Putamen (tissue), 1 donor: ENCODE results near the gene PRKAR1B.
A peak's percentile ranks its signal among the peaks of the same experiment; 100 is the strongest.

Source experiments
- DNase-seq: peaks from one replicate; pipeline ENCODE4 v3.0.0-alpha.2; 2016; ENCODE audit warnings: low spot score

PRKAR1B gene

DNA sequence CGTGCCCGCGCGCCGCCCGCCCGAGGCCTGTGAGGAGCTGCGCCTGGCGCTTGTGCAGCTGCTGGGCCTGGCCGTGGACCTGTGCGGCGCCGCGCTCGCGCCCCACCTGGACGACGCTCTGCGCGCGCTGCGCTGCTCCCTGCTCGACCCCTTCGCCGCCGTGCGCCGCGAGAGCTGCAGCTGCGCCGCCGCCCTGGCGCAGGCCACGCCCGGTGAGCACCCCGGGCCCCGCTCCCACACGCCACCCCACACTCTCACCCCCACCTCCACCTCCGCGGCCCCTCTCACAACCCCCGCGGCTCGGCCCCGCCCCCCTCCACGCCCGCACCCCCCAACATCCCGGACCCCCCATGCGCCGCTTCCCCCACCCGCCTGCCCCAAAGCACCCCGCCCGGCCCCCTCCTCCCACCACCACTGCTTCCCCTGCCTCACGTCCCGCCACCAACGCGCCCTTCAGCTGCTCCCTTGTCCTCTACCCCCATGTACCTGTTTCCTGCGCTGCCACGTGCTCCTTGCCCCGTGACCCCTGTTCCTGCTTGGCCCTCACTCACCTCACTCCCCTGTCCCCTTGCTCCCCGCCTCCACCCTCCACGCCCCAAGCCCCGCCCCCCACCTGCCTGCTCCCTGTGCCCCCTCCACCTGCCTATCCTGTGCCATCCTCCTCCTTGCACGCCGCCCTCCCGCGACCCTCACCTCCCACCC is at the start of gene PRKAR1B:
Gene PRKAR1B (minus strand): TSS at position 178 of the 702 bp plus-strand sequence. CDS start 15,776 bp downstream, outside the sequence.
- peak; percentile 27 for DNase-seq

DNA sequence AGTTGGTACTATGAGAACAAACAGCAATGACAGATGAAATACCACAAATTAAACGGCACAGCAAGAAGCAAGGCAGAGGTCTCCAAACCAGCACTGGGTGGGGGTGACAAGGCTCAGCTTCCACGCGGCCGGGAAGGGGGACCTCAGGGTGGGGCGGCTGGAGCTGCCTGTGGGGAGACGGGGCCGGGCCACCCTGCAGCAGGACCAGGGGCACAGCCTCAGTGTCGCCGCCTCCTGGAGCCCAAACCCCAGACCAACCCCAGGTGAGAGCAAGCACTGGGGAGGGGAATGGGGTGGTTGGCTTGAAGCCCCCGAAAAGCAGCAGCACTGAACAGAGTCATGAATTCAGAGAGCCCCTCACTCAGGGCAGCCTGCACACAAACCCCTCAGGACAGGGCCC is 49.3 kb upstream of the PRKAR1B start:
- no peak for DNase-seq

DNA sequence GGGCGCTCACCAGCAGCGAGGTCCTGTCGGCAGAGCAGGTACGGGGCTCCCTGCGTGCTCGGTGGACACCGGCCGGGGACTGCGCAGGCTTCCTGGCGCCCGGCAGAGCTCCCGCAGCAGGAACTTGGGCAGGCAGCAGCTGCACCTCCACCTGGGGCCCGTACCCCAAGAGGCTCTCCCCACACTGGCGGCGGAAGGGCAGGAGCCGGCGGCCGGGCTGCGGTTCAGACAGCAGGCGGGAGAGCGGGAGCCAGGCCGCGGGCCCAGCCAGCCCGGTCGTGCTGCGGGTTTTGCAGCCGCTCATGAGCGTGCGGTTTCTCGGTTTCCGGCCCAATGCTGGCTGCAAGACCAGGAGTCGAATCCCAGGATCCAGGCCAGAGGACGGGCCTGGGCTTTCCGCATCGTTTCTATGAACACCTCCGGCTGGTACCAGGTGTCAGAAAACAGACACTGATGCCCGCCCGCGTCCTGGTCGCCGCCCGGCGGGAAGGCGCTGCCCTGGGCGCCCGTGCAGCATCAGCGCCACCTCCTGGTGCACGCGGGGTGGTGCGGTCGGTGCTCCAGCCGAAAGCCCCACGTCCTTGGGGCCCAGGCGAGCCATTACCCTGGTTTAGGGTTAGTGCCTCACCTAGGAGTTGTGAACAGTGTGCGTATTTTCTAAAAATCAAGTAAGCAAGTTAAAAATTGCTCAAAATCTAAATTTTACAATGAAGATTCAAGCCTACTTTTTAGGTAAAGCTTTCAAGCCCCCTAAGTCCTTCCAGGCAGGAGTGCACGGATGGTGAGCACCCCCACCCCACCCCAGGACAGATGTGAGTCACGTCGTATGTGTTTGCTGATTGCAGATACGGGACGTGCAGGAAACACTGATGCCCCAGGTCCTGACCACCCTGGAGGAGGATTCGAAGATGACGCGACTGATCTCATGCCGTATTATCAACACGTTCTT is 47.4 kb upstream of the PRKAR1B start:
- DNase-seq, result no peak

DNA sequence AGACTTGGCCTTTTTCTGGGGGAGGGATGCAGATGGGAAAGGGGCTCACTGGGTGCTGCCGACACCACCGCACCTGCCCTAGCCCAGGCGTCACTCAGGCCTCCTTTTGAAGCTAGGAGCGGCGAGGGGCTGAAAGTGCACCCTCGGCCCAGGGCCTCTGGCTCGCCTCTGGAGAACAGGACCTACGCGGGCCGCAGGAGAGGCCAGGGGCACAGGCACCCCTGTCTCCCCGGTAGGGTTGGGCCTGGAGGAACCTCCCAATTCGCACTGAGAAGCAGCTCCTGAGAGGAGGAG is 46.5 kb upstream of the PRKAR1B start:
- DNase-seq, result no peak

DNA sequence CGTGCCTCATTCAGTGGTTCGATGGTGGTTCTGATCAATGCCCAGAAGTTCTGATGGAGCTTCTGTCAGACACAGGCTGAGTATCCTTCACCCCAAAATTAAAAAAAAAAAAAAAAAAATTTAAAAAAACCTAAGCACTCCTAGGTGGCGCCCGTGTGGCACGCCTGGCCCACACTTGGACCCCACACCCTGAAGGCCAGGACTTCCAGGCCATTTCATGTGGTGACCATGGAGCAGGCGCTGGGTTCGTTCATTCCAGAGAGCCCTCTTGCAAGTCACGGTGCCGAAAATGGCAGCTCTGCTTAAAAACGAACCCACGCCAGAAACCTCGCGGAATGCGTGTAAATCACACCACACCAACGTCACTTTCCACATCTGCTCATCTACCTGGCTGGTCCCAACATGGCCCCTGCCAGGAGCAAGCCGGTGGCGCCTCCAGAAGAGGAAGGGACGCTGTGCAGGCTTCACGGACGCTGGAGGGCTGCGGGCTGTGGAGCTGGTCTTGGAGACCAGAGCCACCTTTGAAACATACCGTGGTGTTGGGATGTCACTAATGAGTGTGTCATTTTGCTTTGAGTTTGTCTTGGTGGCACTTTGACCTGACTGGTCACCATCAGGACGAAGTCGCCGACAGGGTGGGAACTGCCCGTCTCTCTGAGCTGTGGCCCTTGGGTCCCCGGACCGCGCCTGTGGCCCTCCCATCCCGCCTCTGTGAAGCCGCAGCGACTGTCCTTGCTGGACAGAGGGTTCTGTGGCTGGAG is 46.0 kb upstream of the PRKAR1B start:
- DNase-seq, result no peak

DNA sequence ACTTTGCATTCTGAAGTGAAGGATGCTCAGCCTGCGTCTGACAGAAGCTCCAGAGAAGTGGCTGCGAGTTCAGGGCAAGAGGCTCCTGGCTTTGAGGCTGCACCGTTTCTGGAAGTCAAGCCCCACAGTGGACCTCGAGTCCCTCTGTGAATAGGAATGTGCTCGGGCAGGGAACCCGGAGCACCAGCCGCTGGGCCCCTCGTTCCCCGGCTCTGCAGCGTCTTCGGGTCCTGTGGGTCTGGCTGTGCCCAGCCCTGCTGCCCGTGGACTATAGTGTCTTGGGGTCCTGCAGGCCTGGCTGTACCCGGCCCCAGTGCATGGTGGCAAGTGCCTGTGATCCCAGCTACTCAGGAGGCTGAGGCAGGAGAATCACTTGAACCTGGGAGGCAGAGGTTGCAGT is 45.3 kb upstream of the PRKAR1B start:
- DNase-seq, result no peak

DNA sequence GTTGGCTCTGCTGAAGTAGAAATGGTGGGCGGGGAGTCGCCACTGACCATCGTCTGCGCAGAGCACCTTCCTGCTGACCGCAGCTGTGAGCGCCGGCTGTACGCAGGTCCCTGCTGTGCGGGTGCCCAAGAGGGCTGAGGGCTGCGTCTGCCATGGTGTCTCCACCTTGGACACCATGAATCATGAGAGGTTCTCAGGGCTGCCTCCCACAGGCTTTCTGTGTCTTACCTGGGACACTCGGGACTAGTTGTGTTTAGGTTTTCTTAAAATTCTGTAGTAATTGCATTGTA is 44.9 kb upstream of the PRKAR1B start:
- DNase-seq, result no peak

DNA sequence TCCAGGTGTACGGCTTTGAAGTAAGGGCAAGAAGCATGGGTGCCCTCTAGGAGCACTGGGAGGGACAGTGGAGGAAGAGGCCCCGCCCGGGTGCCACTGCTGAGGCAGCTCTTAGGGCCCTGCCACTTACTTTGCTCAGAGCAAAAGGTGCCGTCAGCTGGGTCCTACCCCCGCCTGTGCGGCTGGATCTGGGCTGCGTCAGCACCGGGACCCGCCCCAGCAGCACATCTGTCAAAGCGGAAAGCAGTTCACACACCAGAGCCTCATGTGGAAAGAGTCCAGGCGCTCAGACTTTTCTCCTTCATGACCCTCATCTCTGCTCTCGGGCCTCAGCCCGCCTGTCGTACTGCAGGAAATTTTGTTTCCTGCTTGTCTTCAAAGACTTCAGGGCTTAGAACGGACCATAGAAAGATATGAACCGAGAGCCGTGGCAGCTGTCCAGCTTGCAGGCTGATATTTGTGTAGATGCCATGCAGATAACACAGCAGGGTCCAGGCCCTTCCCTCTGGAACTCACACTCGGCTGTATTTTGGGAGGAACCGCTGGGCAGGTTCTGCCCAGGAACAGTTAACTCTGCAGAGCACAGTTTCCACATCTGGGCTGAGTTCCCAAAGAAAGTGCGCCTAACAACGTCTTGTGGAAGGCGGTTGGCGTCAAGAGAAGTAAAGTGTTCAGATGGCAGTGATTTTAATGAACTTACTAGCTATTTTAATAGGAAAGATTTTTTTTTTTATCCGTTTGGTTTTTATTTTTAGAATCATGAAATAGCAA is 44.3 kb upstream of the PRKAR1B start:
- no peak for DNase-seq

DNA sequence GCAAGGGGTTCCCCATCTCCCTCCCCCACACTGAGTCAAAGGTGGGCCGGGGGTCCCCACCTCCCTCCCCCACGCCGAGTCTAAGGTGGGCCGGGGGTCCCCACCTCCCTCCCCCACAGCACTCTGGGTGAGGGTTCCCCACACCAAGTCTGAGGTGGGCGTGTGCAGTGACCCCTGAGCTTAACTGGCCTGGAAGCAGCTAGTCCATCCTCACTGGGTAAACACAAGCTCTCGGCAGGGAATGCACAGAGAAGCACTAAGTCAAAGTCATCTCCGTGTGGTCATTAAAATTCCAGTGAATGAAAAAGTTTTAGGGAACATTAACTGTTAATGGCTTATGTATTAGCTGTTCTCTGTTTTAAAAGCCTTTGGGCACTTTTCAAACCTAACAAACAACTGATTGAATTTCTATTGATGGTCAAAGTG is 43.7 kb upstream of the PRKAR1B start:
- DNase-seq, result no peak

DNA sequence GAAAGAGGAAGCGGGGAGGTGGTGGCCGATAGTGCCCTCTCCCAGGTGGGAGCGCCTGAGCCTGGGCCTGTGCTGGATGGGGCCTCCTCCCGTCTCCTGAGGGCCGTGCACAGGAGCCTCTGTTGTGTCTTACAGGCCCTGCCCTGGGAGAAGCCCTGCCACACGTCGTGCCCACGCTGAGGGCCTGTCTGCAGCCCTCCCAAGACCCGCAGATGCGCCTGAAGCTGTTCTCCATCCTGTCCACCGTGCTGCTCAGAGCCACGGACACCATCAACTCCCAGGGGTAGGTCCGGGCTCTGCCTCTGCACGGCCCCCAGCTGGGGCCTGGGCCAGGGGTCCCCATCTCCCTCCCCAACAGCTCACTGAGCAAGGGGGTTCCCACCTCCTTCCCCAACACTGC is 43.3 kb upstream of the PRKAR1B start:
- no peak for DNase-seq

DNA sequence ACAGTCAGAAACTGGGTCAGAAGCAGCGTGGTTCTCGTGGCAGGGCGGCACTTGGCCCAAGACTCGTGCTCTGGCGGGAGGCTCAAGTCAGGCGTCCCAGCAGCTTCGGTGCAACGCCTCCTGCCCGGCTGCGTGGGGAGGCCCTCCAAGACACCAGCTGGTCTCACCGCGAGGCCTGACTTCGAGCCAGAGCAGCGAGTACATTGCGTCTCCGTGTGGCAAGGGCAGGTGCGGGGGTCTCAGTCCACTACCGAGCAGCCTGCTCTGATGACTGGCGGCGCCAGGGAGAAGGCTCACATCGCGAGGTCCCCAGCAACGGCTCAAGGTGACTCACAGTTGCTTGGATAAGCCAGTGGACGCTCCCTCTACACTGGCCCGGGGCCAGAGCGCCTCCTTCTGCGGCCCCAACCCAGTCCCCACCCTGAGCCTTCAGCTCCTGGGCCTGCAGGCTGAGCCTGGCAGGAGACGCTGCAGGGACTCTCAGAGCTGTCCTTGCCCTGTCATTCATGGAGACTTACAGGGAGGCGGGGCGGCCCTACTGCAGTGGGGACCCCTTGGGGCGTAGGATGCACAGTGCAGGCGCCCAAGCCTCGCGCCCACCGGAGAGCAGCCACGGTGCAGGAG is 41.9 kb upstream of the PRKAR1B start:
- DNase-seq, result peak; percentile 25

DNA sequence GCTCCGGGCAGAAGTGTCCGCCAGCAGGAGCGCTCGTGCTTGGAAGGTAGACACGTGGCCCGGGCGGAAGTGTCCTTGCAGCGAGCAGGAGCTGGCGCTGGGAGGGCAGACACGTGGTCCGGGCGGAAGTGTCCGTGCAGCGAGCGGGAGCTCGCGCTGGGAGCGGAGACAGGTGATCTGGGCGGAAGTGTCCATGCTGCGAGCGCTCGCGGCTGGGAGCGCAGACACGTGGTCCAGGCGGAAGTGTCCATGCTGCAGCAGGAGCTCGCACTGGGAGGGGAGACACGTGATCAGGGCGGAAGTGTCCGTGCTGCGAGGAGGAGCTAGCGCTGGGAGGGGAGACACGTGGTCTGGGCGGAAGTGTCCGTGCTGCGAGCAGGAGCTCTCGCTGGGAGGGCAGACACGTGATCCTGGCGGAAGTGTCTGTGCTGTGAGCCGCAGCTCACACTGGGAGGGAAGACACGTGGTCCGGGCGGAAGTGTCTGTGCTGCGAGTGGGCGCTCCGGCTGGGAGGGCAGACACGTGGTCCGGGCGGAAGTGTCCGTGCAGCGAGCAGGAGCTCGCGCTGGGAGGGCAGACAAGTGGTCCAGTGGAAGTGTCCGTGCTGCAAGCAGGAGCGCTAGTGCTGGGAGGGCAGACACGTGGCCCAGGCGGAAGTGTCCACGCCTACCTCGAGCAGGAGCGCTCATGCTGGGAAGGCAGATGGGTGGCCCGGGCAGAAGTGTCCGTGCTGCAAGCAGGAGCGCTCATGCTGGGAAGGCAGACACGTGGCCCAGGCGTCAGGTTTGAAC is 41.1 kb upstream of the PRKAR1B start:
- peak; percentile 29 for DNase-seq

DNA sequence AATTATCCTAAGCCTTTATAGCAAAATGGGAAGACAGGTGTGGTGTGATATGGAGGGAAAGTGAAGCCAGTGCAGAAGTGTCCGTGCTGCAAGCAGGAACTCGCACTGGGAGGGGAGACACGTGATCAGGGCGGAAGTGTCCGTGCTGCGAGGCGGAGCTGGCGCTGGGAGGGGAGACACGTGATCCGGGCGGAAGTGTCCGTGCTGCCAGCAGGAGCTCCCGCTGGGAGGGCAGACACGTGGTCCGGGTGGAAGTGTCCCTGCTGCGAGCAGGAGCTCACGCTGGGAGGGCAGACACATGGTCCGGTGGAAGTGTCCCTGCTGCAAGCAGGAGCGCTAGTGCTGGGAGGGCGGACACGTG is 40.5 kb upstream of the PRKAR1B start:
- DNase-seq, result no peak

DNA sequence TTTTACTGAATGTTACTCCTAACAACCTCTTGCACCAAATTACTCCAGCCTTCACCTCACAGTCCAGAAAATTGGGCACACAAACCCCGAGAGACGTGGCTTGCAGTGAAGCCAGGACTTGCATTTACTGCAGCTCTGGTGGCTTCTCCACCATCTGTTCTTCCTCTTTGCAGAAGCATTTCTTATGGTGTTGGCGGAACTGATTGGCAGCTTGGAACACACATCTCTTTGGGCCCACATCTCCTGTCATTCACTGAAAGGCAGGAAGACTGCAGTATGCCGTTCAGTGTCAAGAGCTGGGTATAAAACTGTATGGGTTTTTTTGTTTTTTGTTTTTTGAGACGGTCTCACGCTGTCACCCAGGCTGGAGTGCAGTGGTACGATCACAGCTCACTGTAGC is 38.3 kb upstream of the PRKAR1B start:
- no peak for DNase-seq

DNA sequence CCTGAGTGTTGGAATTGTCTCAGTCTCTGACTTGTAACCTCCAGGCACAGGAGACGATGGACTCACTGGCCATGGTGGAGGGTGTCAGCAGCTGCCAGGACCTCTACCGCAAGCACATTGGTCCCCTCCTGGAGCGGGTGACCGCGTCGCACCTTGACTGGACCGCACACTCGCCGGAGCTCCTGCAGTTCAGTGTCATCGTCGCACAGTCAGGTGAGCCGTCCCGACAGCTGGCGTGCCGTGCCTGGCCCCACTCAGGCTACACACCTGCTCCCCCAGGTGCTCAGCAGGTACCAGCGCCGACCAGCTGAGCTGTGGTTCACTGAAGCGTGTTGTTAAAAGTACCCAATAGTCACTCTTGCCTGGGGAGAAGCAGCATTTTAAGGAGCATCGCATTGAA is 36.7 kb upstream of the PRKAR1B start:
- DNase-seq, result no peak

DNA sequence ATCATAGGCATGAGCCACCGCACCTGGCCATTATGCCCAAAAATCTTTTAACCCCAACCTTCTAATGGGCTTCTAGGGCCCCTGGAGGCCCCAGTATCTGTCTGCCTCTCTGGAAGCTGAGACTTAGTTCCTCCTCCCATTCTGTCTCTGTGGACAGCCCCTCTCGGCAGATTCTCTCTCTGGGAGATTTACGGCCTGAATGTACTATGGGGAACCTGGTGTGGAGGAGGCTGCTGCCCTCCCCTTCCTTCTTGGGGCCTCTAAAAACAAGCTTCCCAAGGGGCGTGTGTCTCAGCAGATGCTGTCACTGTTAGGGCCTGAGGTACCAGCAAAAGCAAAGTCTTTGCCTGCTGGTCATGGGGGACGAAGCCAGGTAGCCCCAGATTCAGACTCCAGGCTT is 35.8 kb upstream of the PRKAR1B start:
- no peak for DNase-seq

DNA sequence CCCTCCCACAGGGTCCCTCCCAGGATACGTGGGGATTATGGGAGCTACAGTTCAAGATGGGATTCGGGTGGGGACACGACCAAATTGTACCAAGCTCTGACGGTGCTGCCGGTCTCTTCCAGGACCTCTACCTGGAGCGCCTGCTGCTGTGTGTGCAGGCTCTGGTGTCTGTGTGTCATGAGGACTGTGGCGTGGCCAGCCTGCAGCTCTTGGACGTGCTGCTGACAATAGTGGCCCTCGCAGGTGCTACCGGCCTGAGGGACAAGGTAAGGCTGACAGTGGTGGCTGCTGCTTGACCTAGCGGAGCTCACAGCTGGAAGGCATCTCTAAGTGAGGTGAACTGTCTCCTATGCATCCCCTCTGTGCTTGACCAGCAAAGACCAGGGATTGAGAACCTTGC is 34.5 kb upstream of the PRKAR1B start:
- no peak for DNase-seq

DNA sequence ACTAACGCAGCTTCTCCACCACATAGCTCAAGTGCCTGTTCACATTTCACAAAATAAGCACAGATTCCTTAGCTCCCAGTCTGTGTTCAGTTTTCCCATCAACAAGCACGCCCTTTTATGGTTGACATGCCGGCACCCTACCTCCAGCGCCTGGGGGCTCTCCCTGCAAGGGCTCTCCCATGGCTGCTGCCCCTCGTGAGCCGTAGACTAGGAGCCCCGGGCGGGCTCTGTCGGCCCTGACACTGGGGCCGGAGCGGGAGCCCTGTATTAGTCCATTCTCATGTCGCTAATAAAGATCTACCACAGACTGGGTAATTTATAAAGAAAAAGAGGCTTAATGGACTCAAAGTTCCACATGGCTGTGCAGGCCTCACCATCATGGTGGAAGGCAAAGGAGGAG is 34.0 kb upstream of the PRKAR1B start:
- DNase-seq, result no peak

DNA sequence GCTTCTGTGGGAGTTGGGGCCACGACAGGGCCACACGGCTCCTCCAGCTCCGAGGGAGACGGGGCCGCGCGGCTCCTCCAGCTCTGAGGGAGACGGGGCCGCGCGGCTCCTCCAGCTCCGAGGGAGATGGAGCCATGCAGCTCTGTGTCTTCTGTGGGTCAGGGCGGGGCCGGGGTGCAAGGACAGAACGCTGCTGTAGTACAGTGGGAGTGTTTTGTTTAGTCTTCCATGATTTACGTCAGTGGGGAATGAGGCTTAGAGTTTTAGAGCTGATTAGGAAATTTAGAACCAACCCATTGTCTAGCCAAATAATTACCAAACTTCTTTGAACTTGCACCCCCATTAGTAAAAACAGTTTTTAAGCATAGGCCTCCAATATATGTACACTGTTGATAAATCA is 32.9 kb upstream of the PRKAR1B start:
- no peak for DNase-seq

DNA sequence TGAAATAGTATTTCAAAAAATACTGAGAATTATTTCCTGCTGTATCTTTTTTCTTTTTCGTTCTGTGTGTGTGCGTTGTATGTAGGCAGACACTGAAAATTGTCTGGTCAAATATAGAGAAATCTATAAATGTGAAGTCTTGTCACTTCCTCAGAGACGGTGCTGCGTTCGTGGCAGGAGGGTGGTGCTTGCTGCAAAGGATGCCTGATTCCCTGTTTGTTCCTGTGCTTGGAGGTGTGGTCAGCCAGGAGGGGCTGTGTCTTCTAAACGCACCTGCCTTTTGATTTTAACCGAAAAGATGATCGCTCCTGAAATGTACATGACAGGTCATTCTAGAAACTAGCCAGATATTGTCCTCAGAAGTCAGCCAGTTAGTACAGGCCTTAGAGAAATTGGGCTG is 32.5 kb upstream of the PRKAR1B start:
- DNase-seq, result no peak

DNA sequence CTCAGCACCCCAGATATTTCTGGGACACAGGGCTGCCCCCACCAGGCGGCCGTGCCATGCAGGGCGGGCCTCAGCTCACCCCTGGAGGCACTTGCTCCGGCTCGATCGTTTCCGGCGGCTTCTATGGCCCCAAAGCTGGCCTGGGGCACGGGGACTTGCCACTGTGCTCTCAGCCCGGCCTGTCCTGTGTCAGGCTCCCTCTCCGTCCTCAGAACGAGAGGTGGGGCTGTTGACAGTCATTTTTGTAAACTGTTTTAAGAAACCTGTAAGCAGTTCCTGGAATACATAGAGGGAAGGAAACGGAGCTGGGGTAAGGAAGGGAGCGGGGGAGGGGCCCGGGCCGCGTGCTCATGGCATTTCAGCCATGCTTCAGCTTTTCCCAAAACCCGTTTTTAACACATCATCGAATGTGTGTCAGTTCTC is 30.7 kb upstream of the PRKAR1B start:
- no peak for DNase-seq
